K562 (cell line): ENCODE results near the gene FBXO11. TPM values are rescaled to one million over a fixed set of nuclear protein-coding genes. Genes with fewer than 3 reads are reported as not detected.
A peak's percentile ranks its signal among the peaks of the same experiment; 100 is the strongest.

Experiments
- ATF1 ChIP-seq, 2 experiments: fragments of 450-650 bp in 1 of 2; IDR thresholded peaks; 2 replicates each; pipeline ENCODE4 v1.6.1; 2016; ENCODE audit warnings: missing compliant biosample characterization in 1 of 2, missing genetic modification characterization in 1 of 2
- BRF1 ChIP-seq: IDR thresholded peaks from 3 replicates; pipeline ENCODE4 v1.6.1; 2011; ENCODE audit warnings: borderline replicate concordance, mild to moderate bottlenecking; ENCODE audit not compliant: insufficient read length; ENCODE audit errors: extremely low read depth
- CTCF ChIP-seq, 3 experiments: IDR thresholded peaks in 2 of 3; conservative IDR thresholded peaks in 1 of 3; 2 replicates each; pipeline ENCODE4 v1.5.1; 2011 to 2012; ENCODE audit warnings: low read length in 3 of 3, mild to moderate bottlenecking in 3 of 3, control low read depth in 2 of 3, improper control_type of control experiment in 1 of 3, inconsistent platforms in 1 of 3, low read depth in 1 of 3, mixed read lengths in 1 of 3, moderate library complexity in 1 of 3; ENCODE audit not compliant: insufficient read depth in 2 of 3
- HLTF ChIP-seq: fragments of 450-650 bp; IDR thresholded peaks from 2 replicates; pipeline ENCODE4 v1.6.1; 2016
- ILF3 ChIP-seq: fragments of 450-650 bp; IDR thresholded peaks from 2 replicates; pipeline ENCODE4 v1.6.1; 2018; ENCODE audit warnings: antibody characterized with exemption, mild to moderate bottlenecking, moderate library complexity, borderline replicate concordance
- KAT7 ChIP-seq: sonication (generic); formaldehyde crosslinking; IDR thresholded peaks from 2 replicates; pipeline ENCODE4 v1.8.0; 2022; ENCODE audit warnings: missing genetic modification reagents, mild to moderate bottlenecking, borderline replicate concordance
- KDM4B ChIP-seq, 2 experiments: fragments of 450-650 bp in 1 of 2; sonication (generic) in 1 of 2; IDR thresholded peaks; 2 replicates each; pipeline ENCODE4 v1.6.1; 2016 to 2017; ENCODE audit warnings: borderline replicate concordance in 2 of 2, antibody characterized with exemption in 1 of 2, low read depth in 1 of 2, mild to moderate bottlenecking in 1 of 2
- MAFK ChIP-seq: IDR thresholded peaks from 2 replicates; pipeline ENCODE4 v1.6.1; 2011; ENCODE audit warnings: low read length, improper control_type of control experiment
- NKRF ChIP-seq: fragments of 450-650 bp; IDR thresholded peaks from 2 replicates; pipeline ENCODE4 v1.6.1; 2016; ENCODE audit warnings: borderline replicate concordance
- NR3C1 ChIP-seq: sonication (generic); formaldehyde crosslinking; IDR thresholded peaks from 2 replicates; pipeline ENCODE4 v1.8.1; 2022; ENCODE audit warnings: missing genetic modification reagents
- PHB2 ChIP-seq: fragments of 450-650 bp; IDR thresholded peaks from 2 replicates; pipeline ENCODE4 v1.6.1; 2017; ENCODE audit warnings: low read depth
- POLR2AphosphoS5 ChIP-seq: IDR thresholded peaks from 2 replicates; pipeline ENCODE4 v1.6.1; 2011; ENCODE audit warnings: mild to moderate bottlenecking, low read depth, low read length, moderate library complexity; ENCODE audit not compliant: control insufficient read depth, insufficient read depth
- RB1 ChIP-seq: fragments of 450-650 bp; IDR thresholded peaks from 2 replicates; pipeline ENCODE4 v1.6.1; 2017; ENCODE audit warnings: low read depth, mild to moderate bottlenecking
- SIN3A ChIP-seq, 2 experiments: fragments of 150-350 bp in 1 of 2; IDR thresholded peaks; 2 replicates each; pipeline ENCODE4 v1.6.1; 2011 to 2016; ENCODE audit warnings: borderline replicate concordance in 2 of 2, low read depth in 2 of 2, low read length in 2 of 2, mild to moderate bottlenecking in 2 of 2, moderate library complexity in 2 of 2; ENCODE audit not compliant: control insufficient read depth in 1 of 2
- TAL1 ChIP-seq: fragments of 450-650 bp; IDR thresholded peaks from 2 replicates; pipeline ENCODE4 v1.6.1; 2016; ENCODE audit warnings: mild to moderate bottlenecking
- ZKSCAN3 ChIP-seq: fragments of 250-450 bp; sonication (Bioruptor Pico); IDR thresholded peaks from 2 replicates; pipeline ENCODE4 v1.4.0; 2020
- ZNF174 ChIP-seq: fragments of 250-450 bp; sonication (Bioruptor Pico); IDR thresholded peaks from 2 replicates; pipeline ENCODE4 v1.4.0; 2020; ENCODE audit warnings: mild to moderate bottlenecking
- ZNF311 ChIP-seq: fragments of 250-450 bp; sonication (Bioruptor Pico); IDR thresholded peaks from 2 replicates; pipeline ENCODE4 v1.4.0; 2020; ENCODE audit warnings: mild to moderate bottlenecking, moderate library complexity
- ZNF316 ChIP-seq: fragments of 450-650 bp; IDR thresholded peaks from 2 replicates; pipeline ENCODE4 v1.6.1; 2016
- ZNF561 ChIP-seq: fragments of 450-650 bp; formaldehyde crosslinking; conservative IDR thresholded peaks from 2 replicates; pipeline ENCODE4 v1.4.0; 2020; ENCODE audit warnings: mild to moderate bottlenecking, moderate library complexity
- polyA plus RNA-seq, 8 experiments: library from polyadenylated mRNA; depleted of rRNA in 4 of 8; stranded (reverse) in 5 of 8; unstranded in 3 of 8; fragments of >200 nt; fragmentation: Nextera tagmentation in 2 of 8; fragmentation: Illumina TruSeq in 1 of 8; extraction: Ambion mirVana in 2 of 8; extraction: Trizol in 1 of 8; gene quantifications; 2 replicates each; pipeline versions ENCODE4 v1.2.1 to v1.2.3, GENCODE V29; 2011 to 2014; ENCODE audit warnings: inconsistent platforms in 1 of 8, missing spikeins in 1 of 8
- total RNA-seq, 7 experiments: library from RNA; depleted of rRNA in 6 of 7; stranded (reverse); fragments of >200 nt in 6 of 7; fragmentation: Illumina TruSeq in 2 of 7; extraction: Trizol in 2 of 7; gene quantifications; 2 replicates each; pipeline versions ENCODE4 v1.2.1 to v1.2.3, GENCODE V29; 2011 to 2021; ENCODE audit warnings: low replicate concordance in 1 of 7
- TF ChIP-seq, protein P1 (sequence below): fragments of 250-450 bp; sonication (Bioruptor Pico); IDR thresholded peaks from 2 replicates; pipeline ENCODE4 v1.5.0; 2021
- TF ChIP-seq, protein P2 (sequence below): fragments of 250-450 bp; sonication (Bioruptor Pico); IDR thresholded peaks from 2 replicates; pipeline ENCODE4 v1.4.0; 2020; ENCODE audit warnings: borderline replicate concordance

Gene FBXO11
- total and polyA plus RNA-seq, 9 of the 15 experiments (the other 6 are each of a cell fraction or from before 2014, with no cell fraction given) = 8.8 to 44.5 (median 24.1) TPM

GRCh38 chr2:47906157-47907038 is at the start of gene FBXO11 (continued):
- peak in 1 of 2 experiments; percentile 91; a peak in 1 of 4 replicates for TF ChIP-seq KDM4B (IDR thresholded peaks at IDR 0.05; ENCODE audit: borderline replicate concordance in 2 of 2, low read depth in 1 of 2)
- no peak for TF ChIP-seq HLTF
- TF ChIP-seq ZNF311 (CRISPR knock-in tag) = no peak
- no peak for TF ChIP-seq ZNF174
- TF ChIP-seq, protein P1, sequence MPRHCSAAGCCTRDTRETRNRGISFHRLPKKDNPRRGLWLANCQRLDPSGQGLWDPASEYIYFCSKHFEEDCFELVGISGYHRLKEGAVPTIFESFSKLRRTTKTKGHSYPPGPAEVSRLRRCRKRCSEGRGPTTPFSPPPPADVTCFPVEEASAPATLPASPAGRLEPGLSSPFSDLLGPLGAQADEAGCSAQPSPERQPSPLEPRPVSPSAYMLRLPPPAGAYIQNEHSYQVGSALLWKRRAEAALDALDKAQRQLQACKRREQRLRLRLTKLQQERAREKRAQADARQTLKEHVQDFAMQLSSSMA (CRISPR knock-in tag) = no peak
- no peak for TF ChIP-seq ZNF316
- no peak; the same call in 1 of the 2 replicates for TF ChIP-seq KAT7 (CRISPR knock-in tag)
- TF ChIP-seq MAFK = no peak
- TF ChIP-seq NR3C1 (CRISPR knock-in tag) = no peak
- no peak for TF ChIP-seq ILF3
- no peak for TF ChIP-seq ATF1 (CRISPR knock-in tag; IDR thresholded peaks at IDR 0.05)
- peak; percentile 59 for TF ChIP-seq ATF1 (tag; IDR thresholded peaks at IDR 0.05)
- TF ChIP-seq, protein P2, sequence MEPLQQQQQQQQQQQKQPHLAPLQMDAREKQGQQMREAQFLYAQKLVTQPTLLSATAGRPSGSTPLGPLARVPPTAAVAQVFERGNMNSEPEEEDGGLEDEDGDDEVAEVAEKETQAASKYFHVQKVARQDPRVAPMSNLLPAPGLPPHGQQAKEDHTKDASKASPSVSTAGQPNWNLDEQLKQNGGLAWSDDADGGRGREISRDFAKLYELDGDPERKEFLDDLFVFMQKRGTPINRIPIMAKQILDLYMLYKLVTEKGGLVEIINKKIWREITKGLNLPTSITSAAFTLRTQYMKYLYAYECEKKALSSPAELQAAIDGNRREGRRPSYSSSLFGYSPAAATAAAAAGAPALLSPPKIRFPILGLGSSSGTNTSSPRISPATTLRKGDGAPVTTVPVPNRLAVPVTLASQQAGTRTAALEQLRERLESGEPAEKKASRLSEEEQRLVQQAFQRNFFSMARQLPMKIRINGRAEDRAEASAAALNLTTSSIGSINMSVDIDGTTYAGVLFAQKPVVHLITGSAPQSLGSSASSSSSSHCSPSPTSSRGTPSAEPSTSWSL (CRISPR knock-in tag) = no peak
- TF ChIP-seq SIN3A (IDR thresholded peaks at IDR 0.05; ENCODE audit: borderline replicate concordance in 2 of 2, control insufficient read depth in 1 of 2, low read depth in 2 of 2, low read length in 2 of 2) = peak in 1 of 2 experiments; percentile 84; a peak in 1 of 4 replicates
- TF ChIP-seq ZNF561 (CRISPR knock-in tag) = no peak
- no peak for TF ChIP-seq TAL1
- peak; percentile 63 to 71 (median 64); a peak in 4 of 6 replicates for TF ChIP-seq CTCF (IDR thresholded peaks at IDR 0.05 in 2 of 3, conservative IDR thresholded peaks at IDR 0.05 in 1 of 3; ENCODE audit: insufficient read depth in 2 of 3, low read depth in 1 of 3, low read length in 3 of 3)
- peak; percentile 77 for TF ChIP-seq POLR2AphosphoS5
- TF ChIP-seq NKRF = no peak
- TF ChIP-seq ZKSCAN3 (CRISPR knock-in tag) = no peak
- no peak for TF ChIP-seq PHB2
- no peak; the same call in 1 of the 2 replicates for TF ChIP-seq RB1
- TF ChIP-seq BRF1 = no peak
